PC-9 (cell line): ENCODE results near the gene MXRA7.

ENCODE experiments used
- CTCF ChIP-seq: fragments of 200-600 bp; sonication (generic); conservative IDR thresholded peaks from 2 replicates; pipeline ENCODE4 v1.6.1; 2017; ENCODE audit warnings: mixed run types, antibody characterized with exemption, mild to moderate bottlenecking, moderate library complexity
- EZH2 ChIP-seq: fragments of 200-600 bp; sonication (generic); IDR thresholded peaks from 2 replicates; pipeline ENCODE4 v1.8.0; 2017; ENCODE audit warnings: antibody characterized with exemption, low read depth

GRCh38 chr17:76716146-76716838, 5.5 kb upstream of the MXRA7 start:
- TF ChIP-seq CTCF, result no peak
- no peak for TF ChIP-seq EZH2
